Sigmoid colon (tissue), 7 donors: ENCODE results near the gene COQ8A. TPM values are rescaled to one million over a fixed set of nuclear protein-coding genes. Genes with fewer than 3 reads are reported as not detected.

Experiments used
- DNase-seq: peaks from one replicate; pipeline ENCODE4 v3.0.0-alpha.2; 2019
- H3K27ac ChIP-seq, 4 donors: fragments of 200-600 bp; sonication (generic); one replicate each; pipeline ENCODE4 v1.5.1; 2016 to 2019; ENCODE audit warnings: mild to moderate bottlenecking in 1 of 4
- H3K27me3 ChIP-seq, 3 donors: fragments of 200-600 bp; sonication (generic); one replicate each; pipeline ENCODE4 v1.5.1; 2019; ENCODE audit warnings: mild to moderate bottlenecking in 1 of 3
- H3K36me3 ChIP-seq, 4 donors: fragments of 200-600 bp; sonication (generic); one replicate each; pipeline ENCODE4 v1.5.1; 2016 to 2019
- H3K4me1 ChIP-seq, 4 donors: fragments of 200-600 bp; sonication (generic); one replicate each; pipeline ENCODE4 v1.5.1; 2017 to 2019
- H3K4me3 ChIP-seq, 4 donors: fragments of 200-600 bp; sonication (generic); one replicate each; pipeline ENCODE4 v1.5.1; 2017 to 2019; ENCODE audit warnings: mild to moderate bottlenecking in 2 of 4, moderate library complexity in 1 of 4
- H3K9me3 ChIP-seq, 4 donors: fragments of 200-600 bp in 3 of 4; sonication (generic) in 3 of 4; one replicate each; pipeline versions ENCODE4 v1.5.1 to v1.6.1; 2013 to 2019
- EP300 ChIP-seq, 4 donors: sonication (generic); formaldehyde crosslinking; IDR thresholded peaks; one replicate each; pipeline ENCODE4 v1.6.1; 2017; ENCODE audit warnings: antibody characterized with exemption in 4 of 4
- POLR2A ChIP-seq, 2 donors: fragments of 450-650 bp; IDR thresholded peaks; one replicate each; pipeline ENCODE4 v1.6.1; 2016; ENCODE audit warnings: antibody characterized with exemption in 2 of 2, mild to moderate bottlenecking in 2 of 2, moderate library complexity in 2 of 2
- POLR2AphosphoS5 ChIP-seq, 4 donors: sonication (generic); formaldehyde crosslinking; IDR thresholded peaks; one replicate each; pipeline ENCODE4 v1.6.1; 2017; ENCODE audit warnings: antibody characterized with exemption in 4 of 4
- WGBS, 2 donors: extraction: QIAGEN DNeasy Blood & Tissue Kit; methylation state at CpG; one replicate each; pipeline ENCODE4 v1.1.7; 2013; 5-methylcytosine and 5-hydroxymethylcytosine counted together
- intact Hi-C: fragments of 100-400 bp; cut with DNase I; formaldehyde crosslinking; loops from one replicate; pipeline ENCODE4 v1.15.1; 2023
- polyA plus RNA-seq, 3 donors: library from polyadenylated mRNA; stranded (reverse); fragments of 200-250 nt; gene quantifications; one replicate each; pipeline ENCODE4 v1.2.3, GENCODE V29; 2013
- total RNA-seq, 4 donors: library from RNA; depleted of rRNA; stranded (reverse); fragments of >200 nt; gene quantifications; one replicate each; pipeline ENCODE4 v1.1.0, GENCODE V29; 2016
- TF ChIP-seq, protein P1 (sequence below), 4 experiments: fragments of 450-650 bp in 3 of 4; fragments of 200-600 bp in 1 of 4; IDR thresholded peaks; one replicate each; pipeline ENCODE4 v1.5.1; 2016 to 2019; ENCODE audit warnings: antibody characterized with exemption in 4 of 4, mild to moderate bottlenecking in 3 of 4, moderate library complexity in 2 of 4
- donor health status: healthy with polysubstance abuse.
- donor health status: Bipolar disorder and iron deficiency.
- donor health status: healthy.

COQ8A gene
- total and polyA plus RNA-seq, 7 donors: 20.3 to 129 (median 60.2) TPM

- peaks cover 0 to 39% (median 35%) of the 10 kb centered on the region in 4 donors for H3K4me1 ChIP-seq
- H3K27ac ChIP-seq: peak overlapping the region; percentile 71 to 79 (median 76)
- H3K4me3 ChIP-seq: no peak overlapping the region
- whole genome bisulfite sequencing, 2 donors: 12 to 54% methylated on average over 3 of the region's 3 CpGs
- no peaks in the 10 kb centered on the region for H3K27me3 ChIP-seq
- H3K9me3 ChIP-seq: no peaks in the 10 kb centered on the region
- intact Hi-C loops: loop anchor here (5.0 kb wide), 1 partner anchor 46 kb away; the partner anchor contains the start of gene COQ8A
- peak; percentile 74 for DNase-seq
- no peak for TF ChIP-seq POLR2A (IDR thresholded peaks at IDR 0.05)
- no peak for TF ChIP-seq POLR2AphosphoS5 (IDR thresholded peaks at IDR 0.05)
- TF ChIP-seq EP300 (IDR thresholded peaks at IDR 0.05): no peak
- TF ChIP-seq, protein P1, sequence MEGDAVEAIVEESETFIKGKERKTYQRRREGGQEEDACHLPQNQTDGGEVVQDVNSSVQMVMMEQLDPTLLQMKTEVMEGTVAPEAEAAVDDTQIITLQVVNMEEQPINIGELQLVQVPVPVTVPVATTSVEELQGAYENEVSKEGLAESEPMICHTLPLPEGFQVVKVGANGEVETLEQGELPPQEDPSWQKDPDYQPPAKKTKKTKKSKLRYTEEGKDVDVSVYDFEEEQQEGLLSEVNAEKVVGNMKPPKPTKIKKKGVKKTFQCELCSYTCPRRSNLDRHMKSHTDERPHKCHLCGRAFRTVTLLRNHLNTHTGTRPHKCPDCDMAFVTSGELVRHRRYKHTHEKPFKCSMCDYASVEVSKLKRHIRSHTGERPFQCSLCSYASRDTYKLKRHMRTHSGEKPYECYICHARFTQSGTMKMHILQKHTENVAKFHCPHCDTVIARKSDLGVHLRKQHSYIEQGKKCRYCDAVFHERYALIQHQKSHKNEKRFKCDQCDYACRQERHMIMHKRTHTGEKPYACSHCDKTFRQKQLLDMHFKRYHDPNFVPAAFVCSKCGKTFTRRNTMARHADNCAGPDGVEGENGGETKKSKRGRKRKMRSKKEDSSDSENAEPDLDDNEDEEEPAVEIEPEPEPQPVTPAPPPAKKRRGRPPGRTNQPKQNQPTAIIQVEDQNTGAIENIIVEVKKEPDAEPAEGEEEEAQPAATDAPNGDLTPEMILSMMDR (IDR thresholded peaks at IDR 0.05): no peak
- peaks cover 12 to 56% (median 22%) of the 10 kb centered on the region in 4 donors for H3K36me3 ChIP-seq
These were observed 48.2 kb downstream of the COQ8A start for GRCh38 chr1:226988334-226988666.

DNA sequence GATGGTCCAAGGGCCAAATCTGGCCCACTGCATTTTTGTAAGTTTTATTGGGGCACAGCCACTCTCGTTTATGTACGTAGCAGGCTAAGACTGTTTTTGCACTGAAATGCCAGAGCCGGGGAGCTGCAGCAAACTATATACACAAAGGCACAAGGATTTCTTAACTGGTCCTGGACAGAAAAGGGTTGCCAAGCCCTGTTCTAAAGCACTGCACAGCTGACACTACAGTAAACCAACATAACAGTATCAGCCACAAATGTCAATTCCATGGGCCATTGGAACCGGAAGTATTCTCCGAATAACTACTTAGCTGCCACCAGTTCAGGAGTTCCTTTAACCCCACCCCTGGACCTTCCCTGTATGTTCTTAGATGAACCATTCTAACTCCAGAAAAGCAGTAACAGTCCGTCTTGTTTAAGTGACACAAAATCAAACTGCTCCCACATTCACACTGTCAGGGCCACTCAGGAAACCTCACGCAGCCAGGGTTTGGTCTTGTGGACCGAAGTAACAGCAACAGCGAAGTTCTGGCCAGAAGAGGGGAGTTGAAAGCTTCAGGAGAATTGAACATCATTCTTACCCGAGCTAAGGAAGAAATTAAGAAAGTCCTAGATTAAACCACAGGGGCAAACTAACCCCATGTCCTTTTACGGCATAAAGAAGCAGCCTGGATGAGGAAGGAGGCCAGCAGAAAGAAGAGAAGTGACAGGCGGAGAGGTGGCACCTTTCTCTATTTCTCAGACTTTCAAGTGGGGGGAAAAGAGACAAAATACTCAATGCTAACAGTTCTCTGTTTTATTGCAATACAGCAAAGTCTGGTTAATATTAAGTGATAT is 49.2 kb downstream of the COQ8A start:
- peak overlapping the region; percentile 71 to 79 (median 76) for H3K27ac ChIP-seq
- H3K4me3 ChIP-seq: no peak overlapping the region
- no peaks in the 10 kb centered on the region for H3K9me3 ChIP-seq
- H3K36me3 ChIP-seq: peaks cover 7 to 56% (median 15%) of the 10 kb centered on the region in 4 donors
- no peaks in the 10 kb centered on the region for H3K27me3 ChIP-seq
- intact Hi-C loops: loop anchor here (5.0 kb wide), 1 partner anchor 47 kb away; the partner anchor contains the start of gene COQ8A
- DNase-seq: peak; percentile 65
- H3K4me1 ChIP-seq: peaks cover 0 to 49% (median 38%) of the 10 kb centered on the region in 4 donors
- TF ChIP-seq POLR2AphosphoS5 (IDR thresholded peaks at IDR 0.05) (no peak), EP300 (IDR thresholded peaks at IDR 0.05) (no peak), POLR2A (IDR thresholded peaks at IDR 0.05) (no peak)
- TF ChIP-seq, protein P1 (IDR thresholded peaks at IDR 0.05): no peak
- WGBS, 2 donors: 35 to 56% methylated on average over 12 of the region's 12 CpGs

- Histone ChIP-seq H3K4me3 (no peak overlapping the region), H3K4me1 (peaks cover 0 to 50% (median 39%) of the 10 kb centered on the region in 4 donors), H3K9me3 (no peaks in the 10 kb centered on the region), H3K27me3 (no peaks in the 10 kb centered on the region), H3K36me3 (peaks cover 4 to 49% (median 15%) of the 10 kb centered on the region in 4 donors), H3K27ac (peak overlapping the region; percentile 71 to 79 (median 76))
- DNase-seq: peak; percentile 62
- TF ChIP-seq POLR2AphosphoS5 (IDR thresholded peaks at IDR 0.05): no peak
- TF ChIP-seq EP300 (IDR thresholded peaks at IDR 0.05): no peak
- TF ChIP-seq POLR2A (IDR thresholded peaks at IDR 0.05): no peak
- TF ChIP-seq, protein P1 (IDR thresholded peaks at IDR 0.05): no peak
- WGBS, 2 donors: 16 to 53% methylated on average over 10 of the region's 10 CpGs
- intact Hi-C loops: loop anchor here (5.0 kb wide), 1 partner anchor 447 kb away; no protein-coding TSS in a partner anchor
These were observed 50.1 kb downstream of the COQ8A start for GRCh38 chr1:226990133-226990716.

GRCh38 chr1:226991920-226992319 is 51.8 kb downstream of the COQ8A start:
- H3K4me1 ChIP-seq: peaks cover 0 to 50% (median 39%) of the 10 kb centered on the region in 4 donors
- intact Hi-C loops: loop anchor here (5.0 kb wide), 1 partner anchor 445 kb away; no protein-coding TSS in a partner anchor
- 98 to 99% methylated on average over 4 of the region's 4 CpGs for WGBS, 2 donors

More at GRCh38 chr1:226991920-226992319, 51.8 kb downstream of the COQ8A start:
- DNase-seq: no peak
- H3K36me3 ChIP-seq: peaks cover 0 to 32% (median 6%) of the 10 kb centered on the region in 4 donors
- no peaks in the 10 kb centered on the region for H3K9me3 ChIP-seq
- TF ChIP-seq POLR2A (IDR thresholded peaks at IDR 0.05): no peak
- H3K4me3 ChIP-seq: no peak overlapping the region
- no peaks in the 10 kb centered on the region for H3K27me3 ChIP-seq
- H3K27ac ChIP-seq: no peak overlapping the region
